ENCODE measurements around the gene HAUS3.

Gene HAUS3

DNA sequence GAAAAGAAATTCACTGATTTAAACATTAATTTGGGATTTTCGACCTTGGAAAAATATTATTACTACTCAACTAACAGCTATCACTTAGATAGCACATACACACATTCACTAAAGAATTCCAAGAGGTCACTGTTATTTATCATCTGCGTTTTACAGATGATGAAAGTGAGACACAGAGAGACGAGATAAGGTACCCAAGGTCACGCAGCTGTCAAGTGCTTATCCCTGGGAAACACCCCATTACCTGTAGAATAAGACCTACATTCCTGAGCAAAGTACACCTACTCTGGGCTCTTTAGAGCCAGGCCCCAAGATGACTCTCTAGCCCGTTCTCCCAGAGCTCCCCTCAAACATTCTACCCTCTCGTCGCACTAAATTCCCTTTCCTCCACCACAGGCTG, 48.6 kb downstream of the HAUS3 start:
- no peak for TF ChIP-seq MYC (IDR thresholded peaks at IDR 0.05; ENCODE audit: low read depth, low read length)
- no peak for TF ChIP-seq POLR2A (IDR thresholded peaks at IDR 0.05; ENCODE audit: extremely low read depth, insufficient read length)
- TF ChIP-seq, protein P1, sequence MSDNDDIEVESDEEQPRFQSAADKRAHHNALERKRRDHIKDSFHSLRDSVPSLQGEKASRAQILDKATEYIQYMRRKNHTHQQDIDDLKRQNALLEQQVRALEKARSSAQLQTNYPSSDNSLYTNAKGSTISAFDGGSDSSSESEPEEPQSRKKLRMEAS (IDR thresholded peaks at IDR 0.05; ENCODE audit: low read depth, low read length) = no peak
- TF ChIP-seq, protein P2, sequence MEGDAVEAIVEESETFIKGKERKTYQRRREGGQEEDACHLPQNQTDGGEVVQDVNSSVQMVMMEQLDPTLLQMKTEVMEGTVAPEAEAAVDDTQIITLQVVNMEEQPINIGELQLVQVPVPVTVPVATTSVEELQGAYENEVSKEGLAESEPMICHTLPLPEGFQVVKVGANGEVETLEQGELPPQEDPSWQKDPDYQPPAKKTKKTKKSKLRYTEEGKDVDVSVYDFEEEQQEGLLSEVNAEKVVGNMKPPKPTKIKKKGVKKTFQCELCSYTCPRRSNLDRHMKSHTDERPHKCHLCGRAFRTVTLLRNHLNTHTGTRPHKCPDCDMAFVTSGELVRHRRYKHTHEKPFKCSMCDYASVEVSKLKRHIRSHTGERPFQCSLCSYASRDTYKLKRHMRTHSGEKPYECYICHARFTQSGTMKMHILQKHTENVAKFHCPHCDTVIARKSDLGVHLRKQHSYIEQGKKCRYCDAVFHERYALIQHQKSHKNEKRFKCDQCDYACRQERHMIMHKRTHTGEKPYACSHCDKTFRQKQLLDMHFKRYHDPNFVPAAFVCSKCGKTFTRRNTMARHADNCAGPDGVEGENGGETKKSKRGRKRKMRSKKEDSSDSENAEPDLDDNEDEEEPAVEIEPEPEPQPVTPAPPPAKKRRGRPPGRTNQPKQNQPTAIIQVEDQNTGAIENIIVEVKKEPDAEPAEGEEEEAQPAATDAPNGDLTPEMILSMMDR (IDR thresholded peaks at IDR 0.05; ENCODE audit: low read depth, low read length) = no peak
- DNase-seq (ENCODE audit: low read depth) = no peak
- no peak overlapping the region for H3K4me3 ChIP-seq (ENCODE audit: low read depth, low read length)

DNA sequence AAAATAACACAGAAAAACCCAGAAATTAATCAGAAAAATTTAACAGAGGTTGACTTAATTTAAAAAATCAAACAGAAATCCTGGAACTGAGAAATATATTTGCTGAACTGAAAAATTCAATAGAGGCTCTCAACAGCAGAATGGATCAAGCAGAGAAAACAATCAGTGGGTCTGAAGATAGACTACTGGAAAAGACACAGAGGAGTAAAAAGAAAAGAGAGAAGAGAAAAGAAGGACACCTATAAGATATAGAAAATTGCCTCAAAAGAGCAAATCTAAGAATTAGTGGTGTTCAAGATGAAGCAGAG, 55.1 kb downstream of the HAUS3 start:
- DNase-seq (ENCODE audit: low read depth) = no peak
- TF ChIP-seq MYC (IDR thresholded peaks at IDR 0.05; ENCODE audit: low read depth, low read length) = no peak
- TF ChIP-seq POLR2A (IDR thresholded peaks at IDR 0.05; ENCODE audit: extremely low read depth, insufficient read length) = no peak
- TF ChIP-seq, protein P2 (IDR thresholded peaks at IDR 0.05; ENCODE audit: low read depth, low read length) = no peak
- TF ChIP-seq, protein P1 (IDR thresholded peaks at IDR 0.05; ENCODE audit: low read depth, low read length) = no peak

DNA sequence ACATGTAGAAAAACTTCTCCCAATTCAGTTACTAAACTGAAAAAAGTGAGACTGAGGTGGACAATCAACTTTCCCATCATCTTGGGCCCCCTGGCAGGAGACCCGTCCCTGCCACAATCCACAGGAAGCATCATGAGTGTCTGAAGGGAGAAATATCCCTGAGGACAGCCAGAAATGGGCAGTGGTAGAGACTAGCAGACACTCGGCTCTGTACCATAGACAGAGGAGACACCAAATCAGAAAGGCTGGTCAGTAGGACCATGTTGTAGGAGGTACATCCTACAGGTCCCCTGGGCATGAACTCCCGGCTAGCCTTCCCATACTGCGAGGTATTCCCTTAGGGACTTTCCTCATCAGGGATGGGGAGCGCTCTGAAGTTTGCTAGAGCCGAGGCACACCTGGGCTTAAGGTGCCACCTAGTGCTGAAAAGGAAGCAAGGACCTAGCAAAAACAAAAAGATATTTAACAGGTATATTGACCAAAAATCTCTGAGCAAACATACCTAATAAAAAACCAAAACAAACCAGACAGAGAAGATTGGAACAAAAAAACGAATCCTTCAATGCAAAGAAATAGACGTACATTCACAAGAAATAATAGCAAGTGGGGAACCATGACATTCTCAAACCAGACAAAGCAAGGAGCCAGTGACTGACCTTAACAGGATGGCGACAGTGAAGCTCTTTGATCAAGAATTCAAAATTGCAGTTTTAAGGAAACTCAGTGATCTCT, 55.6 kb downstream of the HAUS3 start:
- DNase-seq (ENCODE audit: low read depth) = peak; percentile 41
- TF ChIP-seq, protein P2 (IDR thresholded peaks at IDR 0.05; ENCODE audit: low read depth, low read length) = peak; percentile 27
- TF ChIP-seq POLR2A (IDR thresholded peaks at IDR 0.05; ENCODE audit: extremely low read depth, insufficient read length) = no peak
- no peak overlapping the region for H3K4me3 ChIP-seq (ENCODE audit: low read depth, low read length)

More for the DNA sequence above, 55.1 kb downstream of the HAUS3 start:
- H3K4me3 ChIP-seq (ENCODE audit: low read depth, low read length) = no peak overlapping the region

DNA sequence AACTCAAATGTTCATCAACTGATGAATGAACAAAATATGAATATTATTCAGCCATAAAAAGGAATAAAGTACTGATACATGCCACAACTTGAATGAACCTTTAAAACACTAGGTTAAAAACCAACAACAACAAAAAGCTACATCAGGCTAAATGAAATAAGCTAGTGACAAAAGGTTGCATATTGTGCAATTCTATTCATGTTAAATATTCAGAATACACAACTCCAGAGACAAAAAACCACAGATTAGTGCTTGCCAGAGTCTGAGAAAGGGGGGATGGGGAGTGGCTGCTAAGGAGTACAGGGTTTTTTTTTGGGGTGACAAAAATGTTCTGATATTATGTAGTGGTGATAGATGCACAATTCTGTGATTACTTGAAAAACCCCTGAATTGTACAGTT, 58.5 kb downstream of the HAUS3 start:
- DNase-seq (ENCODE audit: low read depth) = peak; percentile 37
- TF ChIP-seq, protein P1 (IDR thresholded peaks at IDR 0.05; ENCODE audit: low read depth, low read length) = no peak
- TF ChIP-seq POLR2A (IDR thresholded peaks at IDR 0.05; ENCODE audit: extremely low read depth, insufficient read length) = no peak
- no peak for TF ChIP-seq MYC (IDR thresholded peaks at IDR 0.05; ENCODE audit: low read depth, low read length)
- TF ChIP-seq, protein P2 (IDR thresholded peaks at IDR 0.05; ENCODE audit: low read depth, low read length) = no peak
- H3K4me3 ChIP-seq (ENCODE audit: low read depth, low read length) = no peak overlapping the region

DNA sequence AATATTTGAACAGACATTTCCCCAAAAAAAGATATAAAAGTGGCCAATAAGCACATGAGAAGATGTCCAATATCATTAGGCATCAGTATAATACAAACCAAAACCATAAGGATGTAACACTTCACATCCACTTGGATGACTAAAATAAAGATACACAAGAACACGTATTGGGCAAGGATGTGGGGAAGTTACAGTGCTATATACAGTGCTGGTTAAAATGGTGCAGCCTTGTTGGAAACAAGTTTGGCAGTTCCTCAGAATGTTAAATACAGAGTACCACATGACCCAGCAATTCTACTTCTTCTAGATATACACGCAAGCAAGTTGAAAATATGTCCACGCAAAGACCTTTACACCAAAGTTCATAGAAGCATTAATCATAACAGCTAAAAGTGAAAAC, 58.9 kb downstream of the HAUS3 start:
- no peak overlapping the region for H3K4me3 ChIP-seq (ENCODE audit: low read depth, low read length)
- DNase-seq (ENCODE audit: low read depth) = peak; percentile 63

More for the DNA sequence above, 58.9 kb downstream of the HAUS3 start:
- TF ChIP-seq POLR2A (IDR thresholded peaks at IDR 0.05; ENCODE audit: extremely low read depth, insufficient read length) (no peak), MYC (IDR thresholded peaks at IDR 0.05; ENCODE audit: low read depth, low read length) (no peak)
- TF ChIP-seq, protein P1 (IDR thresholded peaks at IDR 0.05; ENCODE audit: low read depth, low read length) = no peak
- TF ChIP-seq, protein P2 (IDR thresholded peaks at IDR 0.05; ENCODE audit: low read depth, low read length) = no peak
